ENCODE measurements around the gene ZBTB3.
"Not testable (repeated sequence)": the region's sequence is repeated elsewhere in the genome, so short reads cannot be mapped to it uniquely, and the experiment has no call there.

ZBTB3 gene

GRCh38 chr11:62753736-62754603 lies at the start of gene ZBTB3:
TSS of gene ZBTB3 (minus strand) at chr11:62754160. CDS start at chr11:62753664, 496 bp downstream.
- in situ Hi-C loops (cut with HindIII; ENCODE audit: low sequenced_read_pairs), result no loop called here

- in situ Hi-C loops (cut with HindIII; ENCODE audit: low sequenced_read_pairs), result no loop called here
Observed at GRCh38 chr11:62801071-62801470, 47.1 kb upstream of the ZBTB3 start.

GRCh38 chr11:62799486-62799885 lies 45.5 kb upstream of the ZBTB3 start:
- in situ Hi-C loops (cut with HindIII; ENCODE audit: low sequenced_read_pairs), result no loop called here

DNA sequence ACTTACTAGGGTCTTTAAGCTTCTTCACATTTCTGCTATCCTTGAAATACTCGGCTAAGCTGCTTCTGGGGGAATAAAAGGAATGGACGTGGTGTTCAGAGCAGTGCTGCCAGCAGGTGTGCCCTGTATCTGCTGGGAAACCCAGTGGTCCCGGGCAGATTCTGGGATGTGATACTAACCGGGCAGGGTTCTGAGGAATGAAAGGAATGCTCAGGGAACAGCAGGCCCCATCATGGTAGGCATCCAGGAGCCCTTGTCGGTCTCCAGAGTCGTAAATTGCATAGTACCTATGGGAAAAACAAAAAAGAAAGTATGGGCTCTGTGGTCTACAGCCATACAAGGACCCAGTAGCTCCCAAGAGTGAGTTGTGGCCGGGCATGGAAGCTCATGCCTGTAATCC lies 42.3 kb upstream of the ZBTB3 start:
- in situ Hi-C loops (cut with HindIII; ENCODE audit: low sequenced_read_pairs), result no loop called here

- in situ Hi-C loops (cut with HindIII; ENCODE audit: low sequenced_read_pairs), result no loop called here
Observed at GRCh38 chr11:62794201-62794775, 40.3 kb upstream of the ZBTB3 start.

- in situ Hi-C loops (cut with HindIII; ENCODE audit: low sequenced_read_pairs), result no loop called here
Observed at GRCh38 chr11:62792202-62792575, 38.2 kb upstream of the ZBTB3 start.

GRCh38 chr11:62791501-62792201 lies 37.7 kb upstream of the ZBTB3 start, which contains the start of gene TMEM223:
TSS of gene TMEM223 (minus strand) at chr11:62792006. CDS start at chr11:62791994, 12 bp downstream.
- in situ Hi-C loops (cut with HindIII; ENCODE audit: low sequenced_read_pairs), result no loop called here

GRCh38 chr11:62789576-62789975 lies 35.6 kb upstream of the ZBTB3 start:
- in situ Hi-C loops (cut with HindIII; ENCODE audit: low sequenced_read_pairs), result no loop called here

- in situ Hi-C loops (cut with HindIII; ENCODE audit: low sequenced_read_pairs), result no loop called here
Observed at GRCh38 chr11:62788991-62789390, 35.0 kb upstream of the ZBTB3 start.

DNA sequence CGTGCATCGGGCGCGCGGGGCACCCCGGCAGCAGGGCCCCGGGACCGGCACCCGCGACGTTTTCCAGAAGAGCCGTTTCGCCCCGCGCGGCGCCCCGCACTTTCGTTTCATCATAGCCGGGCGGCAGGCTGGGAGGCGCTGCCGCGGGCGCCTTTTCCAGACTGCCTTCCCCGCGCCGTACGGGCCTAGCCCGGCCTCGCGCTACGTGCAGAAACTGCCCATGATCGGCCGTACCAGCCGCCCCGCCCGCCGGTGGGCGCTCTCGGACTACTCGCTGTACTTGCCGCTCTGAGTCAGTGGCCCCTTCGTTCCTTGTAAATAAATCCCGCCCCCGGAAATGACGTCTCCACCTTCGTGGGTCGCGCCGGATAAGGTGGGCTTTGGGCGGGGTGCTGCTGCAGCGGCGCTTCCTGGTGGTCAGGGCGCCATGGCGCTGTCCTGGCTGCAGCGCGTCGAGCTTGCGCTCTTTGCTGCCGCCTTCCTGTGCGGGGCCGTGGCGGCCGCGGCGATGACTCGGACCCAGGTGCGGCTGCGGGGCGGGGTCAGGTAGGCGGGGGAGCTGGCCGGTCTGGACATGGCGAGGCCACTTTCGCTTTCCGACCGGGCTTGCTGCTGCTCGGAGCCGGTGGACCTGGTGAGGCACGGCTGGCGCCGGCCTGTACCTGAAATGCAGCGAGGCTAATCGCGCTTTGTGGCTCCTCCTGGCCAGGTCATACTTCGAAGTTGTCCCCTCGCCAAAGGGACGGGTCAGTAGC lies 33.2 kb upstream of the ZBTB3 start, which contains the start of gene TMEM179B:
Gene TMEM179B, plus strand, starts transcription at position 398 of the 755 bp plus-strand sequence. Its CDS starts 30 bp downstream, at position 428.
- in situ Hi-C loops (cut with HindIII; ENCODE audit: low sequenced_read_pairs), result no loop called here

DNA sequence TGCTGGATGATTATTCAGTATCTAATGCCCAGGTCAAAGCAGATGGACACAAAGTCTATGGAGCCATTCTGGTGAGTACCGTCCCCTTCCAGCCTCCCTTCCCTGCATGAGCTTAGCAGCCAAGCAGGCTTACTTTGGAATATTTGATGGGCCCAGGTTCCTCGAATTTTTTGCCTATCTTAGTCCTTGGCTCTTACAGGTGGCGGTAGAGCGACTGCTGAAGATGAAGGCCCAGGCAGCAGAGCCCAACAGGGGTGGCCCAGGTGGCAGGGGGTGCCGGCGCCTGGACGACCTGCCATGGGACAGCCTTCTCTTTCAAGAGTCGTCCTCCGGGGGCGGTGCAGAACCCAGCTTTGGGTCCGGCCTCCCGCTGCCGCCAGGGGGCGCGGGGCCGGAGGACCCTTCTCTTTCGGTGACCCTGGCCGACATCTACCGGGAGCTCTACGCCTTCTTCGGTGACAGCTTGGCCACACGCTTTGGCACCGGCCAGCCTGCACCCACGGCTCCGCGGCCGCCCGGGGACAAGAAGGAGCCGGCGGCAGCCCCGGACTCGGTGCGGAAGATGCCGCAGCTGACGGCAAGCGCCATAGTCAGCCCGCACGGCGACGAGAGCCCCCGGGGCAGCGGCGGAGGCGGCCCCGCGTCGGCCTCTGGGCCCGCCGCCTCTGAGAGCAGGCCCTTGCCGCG lies 32.5 kb upstream of the ZBTB3 start:
- in situ Hi-C loops (cut with HindIII; ENCODE audit: low sequenced_read_pairs), result no loop called here

DNA sequence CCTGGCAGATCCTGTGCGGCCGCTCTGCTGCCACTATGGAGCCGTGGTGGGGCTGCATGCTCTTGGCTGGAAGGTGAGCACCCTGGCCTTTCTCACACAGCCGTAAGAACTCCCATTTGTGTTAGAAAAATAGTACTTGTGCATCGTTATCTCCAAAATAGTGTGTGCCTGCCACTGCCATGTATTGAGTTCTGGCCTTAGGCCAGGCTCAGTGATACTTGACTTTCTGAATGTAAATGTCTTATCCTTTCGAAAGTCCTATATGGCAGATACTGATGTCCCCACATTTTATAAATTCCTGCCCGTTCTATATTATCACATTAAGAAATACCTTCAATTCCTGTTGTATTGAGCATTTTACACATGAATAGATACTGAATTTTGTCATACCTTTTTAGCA lies 28.8 kb upstream of the ZBTB3 start:
- in situ Hi-C loops (cut with HindIII; ENCODE audit: low sequenced_read_pairs), result no loop called here

GRCh38 chr11:62778441-62778840 lies 24.5 kb upstream of the ZBTB3 start:
- in situ Hi-C loops (cut with HindIII; ENCODE audit: low sequenced_read_pairs), result no loop called here

DNA sequence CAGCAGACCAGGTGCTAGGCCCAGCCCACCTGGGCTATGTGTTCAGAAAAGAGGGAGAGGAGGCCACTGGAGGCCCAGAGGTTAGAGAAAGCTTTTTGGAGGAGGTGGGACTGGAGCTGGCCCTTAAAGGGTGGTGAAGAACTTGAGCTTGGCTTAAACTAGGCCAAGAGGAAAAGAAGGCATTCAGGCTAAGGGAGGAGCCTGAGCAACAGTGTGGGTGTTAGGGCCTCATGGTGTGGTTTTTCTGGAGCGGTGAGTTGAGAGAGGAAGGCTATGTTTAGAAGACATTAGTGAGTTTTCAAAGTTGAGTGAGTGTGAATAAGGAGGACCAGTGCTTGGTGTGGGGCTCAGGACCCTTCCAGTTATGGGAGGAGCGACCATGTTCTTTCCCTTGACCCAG lies 23.4 kb upstream of the ZBTB3 start:
- in situ Hi-C loops (cut with HindIII; ENCODE audit: low sequenced_read_pairs), result no loop called here

DNA sequence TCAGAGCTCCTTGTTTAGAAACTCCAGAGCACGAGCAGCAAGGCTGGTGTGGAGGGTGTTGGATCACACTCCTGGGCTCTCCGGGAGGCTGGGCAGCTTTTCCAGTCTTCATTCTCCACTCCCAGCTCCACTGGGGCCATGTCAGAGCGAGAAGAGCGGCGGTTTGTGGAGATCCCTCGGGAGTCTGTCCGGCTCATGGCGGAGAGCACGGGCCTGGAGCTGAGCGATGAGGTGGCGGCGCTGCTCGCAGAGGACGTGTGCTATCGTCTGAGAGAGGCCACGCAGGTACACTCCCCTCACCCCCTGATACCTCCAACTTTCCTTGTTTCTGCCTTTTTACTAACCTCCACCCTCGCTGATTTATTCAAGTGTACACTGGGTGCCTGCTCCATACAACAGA lies 21.7 kb upstream of the ZBTB3 start:
- in situ Hi-C loops (cut with HindIII; ENCODE audit: low sequenced_read_pairs), result no loop called here

DNA sequence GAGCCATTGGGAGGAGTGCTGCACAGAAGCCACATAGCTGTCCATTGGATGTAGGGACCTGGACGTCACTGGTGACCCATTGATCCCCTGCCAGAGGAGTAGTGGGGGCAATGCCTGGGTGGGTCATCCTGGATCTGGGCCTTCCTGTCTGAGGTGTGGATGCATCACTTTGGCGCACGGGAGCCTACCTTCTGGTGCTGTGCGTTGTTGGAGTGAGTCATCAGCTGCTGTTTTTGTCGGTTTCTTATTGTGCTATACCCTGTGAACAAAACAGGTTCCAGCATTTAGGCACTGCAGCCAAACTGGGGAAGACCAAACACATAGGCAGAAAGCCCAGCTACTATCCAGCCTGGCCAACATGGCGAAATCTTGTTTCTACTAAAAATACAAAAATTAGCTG lies 20.4 kb upstream of the ZBTB3 start:
- in situ Hi-C loops (cut with HindIII; ENCODE audit: low sequenced_read_pairs), result no loop called here

GRCh38 chr11:62771144-62772021 lies 17.4 kb upstream of the ZBTB3 start, which contains the start of gene TAF6L:
TSS of gene TAF6L (plus strand) at chr11:62771396. CDS start at chr11:62775784, 4,388 bp downstream.
- in situ Hi-C loops (cut with HindIII; ENCODE audit: low sequenced_read_pairs), result no loop called here

GRCh38 chr11:62770778-62771143 lies 16.8 kb upstream of the ZBTB3 start:
- in situ Hi-C loops (cut with HindIII; ENCODE audit: low sequenced_read_pairs), result no loop called here

DNA sequence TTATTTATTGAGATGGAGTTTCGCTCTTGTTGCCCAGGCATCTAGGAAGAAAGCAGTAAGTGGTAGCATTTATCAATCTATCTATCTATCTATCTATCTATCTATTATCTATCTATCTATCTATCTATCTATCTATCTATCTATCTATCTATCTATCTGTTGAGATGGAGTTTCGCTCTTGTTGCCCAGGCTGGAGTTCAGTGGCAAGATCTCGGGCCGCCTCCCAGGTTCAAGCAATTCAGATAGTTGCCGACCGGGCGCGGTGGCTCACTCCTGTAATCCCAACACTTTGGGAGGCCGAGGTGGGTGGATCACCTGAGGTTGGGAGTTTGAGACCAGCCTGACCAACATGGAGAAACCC lies 6.9 kb upstream of the ZBTB3 start:
- in situ Hi-C loops (cut with HindIII; ENCODE audit: low sequenced_read_pairs), result not testable (repeated sequence)
